SK-N-SH (cell line): ENCODE measurements around the gene LEPROT. TPM values are rescaled to one million over a fixed set of nuclear protein-coding genes. Genes with fewer than 3 reads are reported as not detected.
A peak's percentile ranks its signal among the peaks of the same experiment; 100 is the strongest.

Source experiments
- CTCF ChIA-PET: fragments of 300-600, 350-600 bp; formaldehyde crosslinking; extraction: SDS; loops from one replicate; lab custom pipeline; 2021; lab: Yijun Ruan, JAX
- POLR2A ChIA-PET: fragments of 350-600 bp; sonication (Branson Sonifier 250); formaldehyde crosslinking; extraction: SDS; loops from one replicate; lab custom pipeline; 2020; ENCODE audit warnings: antibody characterized with exemption, inconsistent platforms; lab: Yijun Ruan, JAX
- DNase-seq: peaks from one replicate; pipeline ENCODE4 v3.0.0; 2012
- H2AFZ ChIP-seq: fragments of 200-600 bp; sonication (generic); 2 replicates; pipeline ENCODE4 v1.8.1; 2016; ENCODE audit warnings: antibody characterized with exemption, mild to moderate bottlenecking, low read depth
- H3F3A ChIP-seq: fragments of 200-600 bp; sonication (generic); replicated peaks from 2 replicates; pipeline ENCODE3; 2016; ENCODE audit warnings: antibody characterized with exemption, mild to moderate bottlenecking; ENCODE audit not compliant: insufficient read depth
- H3K27ac ChIP-seq, 2 experiments: fragments of 200-500 bp in 1 of 2; fragments of 200-600 bp in 1 of 2; sonication (Bioruptor generic) in 1 of 2; sonication (generic), shearing (Covaris generic) in 1 of 2; 2 replicates each; pipeline versions ENCODE4 v1.5.1 to v1.6.1; 2014 to 2016; ENCODE audit warnings: low read depth in 2 of 2, inconsistent platforms in 1 of 2, low read length in 1 of 2, mild to moderate bottlenecking in 1 of 2, mixed read lengths in 1 of 2
- H3K27me3 ChIP-seq: fragments of 200-600 bp; sonication (generic), shearing (Covaris generic); 2 replicates; pipeline ENCODE4 v1.6.1; 2016; ENCODE audit warnings: mixed run types; ENCODE audit not compliant: insufficient read depth
- H3K36me3 ChIP-seq, 2 experiments: fragments of 200-500 bp in 1 of 2; fragments of 200-600 bp in 1 of 2; sonication (Bioruptor generic) in 1 of 2; sonication (generic) in 1 of 2; replicated peaks in 1 of 2; 2 replicates each; pipeline versions ENCODE3 to v1.5.1; 2014 to 2016; ENCODE audit warnings: low read length in 1 of 2, mild to moderate bottlenecking in 1 of 2; ENCODE audit not compliant: insufficient read depth in 2 of 2, control insufficient read depth in 1 of 2
- H3K4me1 ChIP-seq, 2 experiments: fragments of 200-500 bp in 1 of 2; fragments of 200-600 bp in 1 of 2; sonication (Bioruptor generic) in 1 of 2; sonication (generic), shearing (Covaris generic) in 1 of 2; 2 replicates each; pipeline versions ENCODE4 v1.5.1 to v1.6.1; 2014 to 2016; ENCODE audit warnings: low read depth in 1 of 2, low read length in 1 of 2, mixed run types in 1 of 2; ENCODE audit not compliant: insufficient read depth in 2 of 2, control insufficient read depth in 1 of 2
- H3K4me2 ChIP-seq: fragments of 200-600 bp; sonication (generic), shearing (Covaris generic); 2 replicates; pipeline ENCODE4 v1.6.1; 2017; ENCODE audit warnings: mixed run types
- H3K4me3 ChIP-seq, 2 experiments: fragments of 200-500 bp in 1 of 2; fragments of 200-600 bp in 1 of 2; sonication (Bioruptor generic) in 1 of 2; sonication (generic), shearing (Covaris generic) in 1 of 2; 2 replicates each; pipeline versions ENCODE4 v1.5.1 to v1.8.1; 2014 to 2016; ENCODE audit warnings: low read depth in 2 of 2, inconsistent platforms in 1 of 2, low read length in 1 of 2, mild to moderate bottlenecking in 1 of 2, mixed read lengths in 1 of 2, moderate library complexity in 1 of 2
- H3K79me2 ChIP-seq: fragments of 200-600 bp; sonication (generic); 2 replicates; pipeline ENCODE4 v1.8.1; 2017; ENCODE audit warnings: mild to moderate bottlenecking; ENCODE audit not compliant: insufficient read depth
- H3K9ac ChIP-seq: fragments of 200-600 bp; sonication (generic); 2 replicates; pipeline ENCODE4 v1.6.1; 2017; ENCODE audit warnings: mixed run types
- H3K9me2 ChIP-seq: fragments of 200-600 bp; sonication (generic); 2 replicates; pipeline ENCODE4 v1.6.1; 2017; ENCODE audit warnings: mixed run types
- H3K9me3 ChIP-seq: fragments of 200-600 bp; sonication (generic); 2 replicates; pipeline ENCODE4 v1.6.1; 2017; ENCODE audit warnings: mixed run types, mild to moderate bottlenecking, moderate library complexity
- H4K20me1 ChIP-seq: fragments of 200-600 bp; sonication (generic); 2 replicates; pipeline ENCODE4 v1.6.1; 2017; ENCODE audit warnings: mild to moderate bottlenecking, mixed run types; ENCODE audit not compliant: insufficient read depth
- EP300 ChIP-seq, 2 experiments: IDR thresholded peaks; 2 replicates each; pipeline versions ENCODE4 v1.4.0 to v1.6.1; 2012; ENCODE audit warnings: borderline replicate concordance in 1 of 2, low read depth in 1 of 2, low read length in 1 of 2
- EZH2phosphoT487 ChIP-seq: fragments of 200-600 bp; sonication (generic); IDR thresholded peaks from 2 replicates; pipeline ENCODE4 v1.6.1; 2017; ENCODE audit warnings: low read depth, mixed run types, mild to moderate bottlenecking, antibody characterized with exemption, moderate library complexity, borderline replicate concordance
- FOSL2 ChIP-seq: IDR thresholded peaks from 2 replicates; pipeline ENCODE4 v1.4.0; 2012; ENCODE audit warnings: low read depth, mild to moderate bottlenecking, moderate library complexity, borderline replicate concordance
- FOXJ3 ChIP-seq: sonication (generic); formaldehyde crosslinking; IDR thresholded peaks from 2 replicates; pipeline ENCODE4 v1.5.1; 2020; ENCODE audit warnings: mild to moderate bottlenecking, missing genetic modification reagents
- GABPA ChIP-seq: IDR thresholded peaks from 2 replicates; pipeline ENCODE4 v1.4.0; 2012; ENCODE audit warnings: low read depth, mild to moderate bottlenecking
- IRF3 ChIP-seq: fragments of 150-350 bp; IDR thresholded peaks from 2 replicates; pipeline ENCODE4 v1.6.1; 2016; ENCODE audit warnings: mild to moderate bottlenecking, low read depth, low read length
- MEF2A ChIP-seq: IDR thresholded peaks from 2 replicates; pipeline ENCODE4 v1.4.0; 2012; ENCODE audit warnings: low read depth, borderline replicate concordance
- NRF1 ChIP-seq: IDR thresholded peaks from 2 replicates; pipeline ENCODE4 v1.6.1; 2012; ENCODE audit warnings: low read depth, mild to moderate bottlenecking, low read length
- POLR2AphosphoS5 ChIP-seq: IDR thresholded peaks from 2 replicates; pipeline ENCODE4 v1.6.1; 2012; ENCODE audit warnings: low read depth, low read length
- SMC3 ChIP-seq: IDR thresholded peaks from 2 replicates; pipeline ENCODE4 v1.6.1; 2012; ENCODE audit warnings: low read depth, low read length, improper control_type of control experiment
- TAF1 ChIP-seq: IDR thresholded peaks from 2 replicates; pipeline ENCODE4 v1.6.1; 2012; ENCODE audit warnings: low read depth, mild to moderate bottlenecking, low read length, moderate library complexity, borderline replicate concordance
- TEAD4 ChIP-seq: IDR thresholded peaks from 2 replicates; pipeline ENCODE4 v1.4.0; 2012; ENCODE audit warnings: mild to moderate bottlenecking, borderline replicate concordance; ENCODE audit not compliant: insufficient read depth
- USF1 ChIP-seq: IDR thresholded peaks from 2 replicates; pipeline ENCODE4 v1.4.0; 2012; ENCODE audit warnings: low read depth, borderline replicate concordance
- ZBTB33 ChIP-seq: IDR thresholded peaks from 2 replicates; pipeline ENCODE4 v1.4.0; 2012; ENCODE audit warnings: low read depth, borderline replicate concordance
- WGBS: methylation state at CpG from one replicate; pipeline ENCODE4 v1.1.6; 2017; ENCODE audit warnings: low lambda C conversion rate; 5-methylcytosine and 5-hydroxymethylcytosine counted together
- polyA plus RNA-seq, 3 experiments: library from polyadenylated mRNA; depleted of rRNA; stranded (reverse); fragments of >200 nt; gene quantifications; 2 replicates each; pipeline ENCODE4 v1.2.3, GENCODE V29; 2012

Gene LEPROT
- polyA plus RNA-seq, 1 of the 3 experiments (the other 2 are of a cell fraction), result 38.9 TPM

GRCh38 chr1:65371544-65371943 lies 48.9 kb upstream of the LEPROT start (continued):
- TF ChIP-seq USF1 (no peak), FOXJ3 (CRISPR knock-in tag) (no peak)
- TF ChIP-seq, all 33 proteins: peak for 0

- 75% methylated on average over 1 of the region's 1 CpG for WGBS
- H2AFZ ChIP-seq, result 0 out of 2 replicates have a peak overlapping the region, but pooled peaks have one; percentile 54
- H3F3A ChIP-seq, result no peaks in the 10 kb centered on the region
- no peak overlapping the region for H3K27ac ChIP-seq
- no peaks in the 10 kb centered on the region for H3K4me1 ChIP-seq
- no peaks in the 10 kb centered on the region for H3K9me3 ChIP-seq
- H3K9me2 ChIP-seq, result no peaks in the 10 kb centered on the region
- no peaks in the 10 kb centered on the region for H3K79me2 ChIP-seq
- no peaks in the 10 kb centered on the region for H3K27me3 ChIP-seq
- H3K9ac ChIP-seq, result no peak overlapping the region
- no peaks in the 10 kb centered on the region for H3K36me3 ChIP-seq
- H3K4me3 ChIP-seq, result no peak overlapping the region
- H4K20me1 ChIP-seq, result no peaks in the 10 kb centered on the region
- no peak for DNase-seq
- no peak overlapping the region for H3K4me2 ChIP-seq
- CTCF ChIA-PET, result no interaction called here
- POLR2A ChIA-PET, result no interaction called here
- TF ChIP-seq IRF3 (no peak), TEAD4 (no peak), TAF1 (no peak), SMC3 (no peak), POLR2AphosphoS5 (no peak), EP300 (IDR thresholded peaks at IDR 0.05; ENCODE audit: borderline replicate concordance in 1 of 2, low read depth in 1 of 2, low read length in 1 of 2) (no peak), EZH2phosphoT487 (no peak), FOSL2 (no peak), ZBTB33 (no peak), MEF2A (no peak), GABPA (no peak), NRF1 (no peak)
These were observed 47.9 kb upstream of the LEPROT start for GRCh38 chr1:65372557-65372956.
